ENCODE results near the gene NDFIP1. TPM values are rescaled to one million over a fixed set of nuclear protein-coding genes. Genes with fewer than 3 reads are reported as not detected.

Gene NDFIP1
- total and polyA plus RNA-seq, 2 experiments from 2014 or later: 78.0 to 83.5 TPM

- no peaks in the 10 kb centered on the region for H3K27me3 ChIP-seq
- H3K4me1 ChIP-seq (ENCODE audit: low read depth): peaks cover 15% of the 10 kb centered on the region
- H3K27ac ChIP-seq: no peak overlapping the region
- no peak overlapping the region for H3K4me3 ChIP-seq
- no peaks in the 10 kb centered on the region for H3K36me3 ChIP-seq
- H3K9me3 ChIP-seq (ENCODE audit: low read depth): no peaks in the 10 kb centered on the region
- no peak for DNase-seq (ENCODE audit: low read depth in 1 of 2, low spot score in 1 of 2)
- TF ChIP-seq CTCF (IDR thresholded peaks at IDR 0.05; ENCODE audit: low read depth, low read length): no peak
Observed at GRCh38 chr5:142107036-142107735, 1.4 kb upstream of the NDFIP1 start.

GRCh38 chr5:142107736-142108431 is 695 bp upstream of the NDFIP1 start:
- no peaks in the 10 kb centered on the region for H3K36me3 ChIP-seq
- H3K4me3 ChIP-seq: no peak overlapping the region
- DNase-seq (ENCODE audit: low read depth in 1 of 2, low spot score in 1 of 2): no peak
- H3K4me1 ChIP-seq (ENCODE audit: low read depth): peaks cover 15% of the 10 kb centered on the region
- no peaks in the 10 kb centered on the region for H3K9me3 ChIP-seq (ENCODE audit: low read depth)
- H3K27ac ChIP-seq: peak overlapping the region; percentile 96
- no peak for TF ChIP-seq CTCF (IDR thresholded peaks at IDR 0.05; ENCODE audit: low read depth, low read length)
- no peaks in the 10 kb centered on the region for H3K27me3 ChIP-seq

GRCh38 chr5:142109331-142110045 is 909 bp downstream of the NDFIP1 start:
- no peaks in the 10 kb centered on the region for H3K9me3 ChIP-seq (ENCODE audit: low read depth)
- no peak for TF ChIP-seq CTCF (IDR thresholded peaks at IDR 0.05; ENCODE audit: low read depth, low read length)
- peak overlapping the region; percentile 96 for H3K27ac ChIP-seq
- H3K27me3 ChIP-seq: no peaks in the 10 kb centered on the region
- no peaks in the 10 kb centered on the region for H3K36me3 ChIP-seq
- peak overlapping the region; percentile 83 for H3K4me3 ChIP-seq
- peaks cover 15% of the 10 kb centered on the region for H3K4me1 ChIP-seq (ENCODE audit: low read depth)
- DNase-seq (ENCODE audit: low read depth in 1 of 2, low spot score in 1 of 2): peak in 1 of 2 donors; percentile 44

- Histone ChIP-seq H3K27ac (peak overlapping the region; percentile 96), H3K9me3 (ENCODE audit: low read depth) (no peaks in the 10 kb centered on the region), H3K4me3 (peak overlapping the region; percentile 83), H3K36me3 (no peaks in the 10 kb centered on the region), H3K27me3 (no peaks in the 10 kb centered on the region), H3K4me1 (ENCODE audit: low read depth) (peaks cover 15% of the 10 kb centered on the region)
- peak; percentile 22 for TF ChIP-seq CTCF (IDR thresholded peaks at IDR 0.05; ENCODE audit: low read depth, low read length)
- peak in 1 of 2 donors; percentile 60 for DNase-seq (ENCODE audit: low read depth in 1 of 2, low spot score in 1 of 2)
Observed at GRCh38 chr5:142110046-142110531, 1.5 kb downstream of the NDFIP1 start.

GRCh38 chr5:142110988-142111687 is 2.6 kb downstream of the NDFIP1 start:
- H3K36me3 ChIP-seq: no peaks in the 10 kb centered on the region
- TF ChIP-seq CTCF (IDR thresholded peaks at IDR 0.05; ENCODE audit: low read depth, low read length): no peak
- H3K4me3 ChIP-seq: peak overlapping the region; percentile 83
- peaks cover 15% of the 10 kb centered on the region for H3K4me1 ChIP-seq (ENCODE audit: low read depth)
- DNase-seq (ENCODE audit: low read depth in 1 of 2, low spot score in 1 of 2): no peak
- no peaks in the 10 kb centered on the region for H3K27me3 ChIP-seq
- H3K9me3 ChIP-seq (ENCODE audit: low read depth): no peaks in the 10 kb centered on the region
- no peak overlapping the region for H3K27ac ChIP-seq
